DND-41 (cell line): ENCODE results near the gene TFF2.

ENCODE experiments used
- EZH2 ChIP-seq: IDR thresholded peaks from 3 replicates; pipeline ENCODE4 v1.6.1; 2012; ENCODE audit warnings: borderline replicate concordance, low read depth, mild to moderate bottlenecking, moderate library complexity, low read length, inconsistent platforms; ENCODE audit not compliant: severe bottlenecking
- TF ChIP-seq, protein P1 (sequence below): IDR thresholded peaks from 2 replicates; pipeline ENCODE4 v1.5.1; 2012; ENCODE audit warnings: borderline replicate concordance, low read length, moderate library complexity, mild to moderate bottlenecking; ENCODE audit not compliant: poor library complexity, severe bottlenecking; ENCODE audit errors: extremely low read depth

DNA sequence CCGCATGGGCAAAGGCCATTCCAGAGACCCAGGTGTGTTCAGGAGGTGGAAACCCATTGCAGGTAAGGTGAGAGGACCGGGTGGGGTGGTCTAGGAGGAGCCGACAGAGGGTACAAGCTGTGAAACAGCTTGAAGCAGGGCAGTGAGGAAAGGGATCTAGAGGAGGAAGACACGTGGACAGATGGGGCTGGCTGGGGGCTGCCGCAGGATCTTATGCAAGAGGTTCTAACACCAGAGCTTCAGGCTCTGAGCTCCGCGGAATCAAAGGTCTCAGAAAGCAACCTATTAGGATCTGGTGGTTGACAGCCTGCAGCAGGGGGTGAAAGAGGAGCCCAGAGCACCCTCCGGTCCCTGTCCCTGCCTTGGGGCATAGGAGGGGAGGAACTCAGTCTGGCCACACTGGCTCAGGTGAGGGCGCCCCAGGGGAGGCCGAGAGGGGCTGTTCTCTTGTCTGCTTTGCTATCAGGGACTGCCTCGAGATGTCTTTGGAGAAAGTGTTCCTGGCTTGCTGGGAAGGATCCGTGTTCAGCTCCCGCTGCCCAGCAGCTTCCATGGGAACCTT lies 13.6 kb upstream of the TFF2 start:
- TF ChIP-seq, protein P1, sequence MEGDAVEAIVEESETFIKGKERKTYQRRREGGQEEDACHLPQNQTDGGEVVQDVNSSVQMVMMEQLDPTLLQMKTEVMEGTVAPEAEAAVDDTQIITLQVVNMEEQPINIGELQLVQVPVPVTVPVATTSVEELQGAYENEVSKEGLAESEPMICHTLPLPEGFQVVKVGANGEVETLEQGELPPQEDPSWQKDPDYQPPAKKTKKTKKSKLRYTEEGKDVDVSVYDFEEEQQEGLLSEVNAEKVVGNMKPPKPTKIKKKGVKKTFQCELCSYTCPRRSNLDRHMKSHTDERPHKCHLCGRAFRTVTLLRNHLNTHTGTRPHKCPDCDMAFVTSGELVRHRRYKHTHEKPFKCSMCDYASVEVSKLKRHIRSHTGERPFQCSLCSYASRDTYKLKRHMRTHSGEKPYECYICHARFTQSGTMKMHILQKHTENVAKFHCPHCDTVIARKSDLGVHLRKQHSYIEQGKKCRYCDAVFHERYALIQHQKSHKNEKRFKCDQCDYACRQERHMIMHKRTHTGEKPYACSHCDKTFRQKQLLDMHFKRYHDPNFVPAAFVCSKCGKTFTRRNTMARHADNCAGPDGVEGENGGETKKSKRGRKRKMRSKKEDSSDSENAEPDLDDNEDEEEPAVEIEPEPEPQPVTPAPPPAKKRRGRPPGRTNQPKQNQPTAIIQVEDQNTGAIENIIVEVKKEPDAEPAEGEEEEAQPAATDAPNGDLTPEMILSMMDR = no peak
- TF ChIP-seq EZH2 = no peak
